ENCODE results near the gene HBP1. TPM values are rescaled to one million over a fixed set of nuclear protein-coding genes. Genes with fewer than 3 reads are reported as not detected.

The HBP1 gene
- total RNA-seq, 4 donors from 2014 or later: 70.6 to 172 (median 143) TPM

DNA sequence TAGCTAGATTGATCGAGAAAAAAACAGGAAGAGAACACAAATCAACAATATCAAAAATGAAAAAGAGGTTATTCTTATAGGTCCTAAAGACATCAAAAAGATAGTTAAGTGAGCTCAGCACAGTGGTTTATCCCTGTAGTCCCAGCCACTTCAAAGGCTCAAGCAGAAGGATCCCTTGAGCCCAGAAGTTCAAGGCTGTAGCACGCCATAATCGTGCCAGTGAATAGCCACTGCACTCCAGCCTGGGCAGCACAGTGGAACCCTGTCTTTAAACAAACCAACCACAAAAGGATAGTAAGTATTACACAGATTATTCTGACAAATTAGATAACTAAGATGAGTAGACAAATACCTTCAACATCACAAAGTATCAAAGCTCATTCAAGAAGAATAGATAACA lies 83.2 kb downstream of the HBP1 start:
- Histone ChIP-seq H3K4me1 (peaks cover 12 to 21% of the 10 kb centered on the region in 2 donors), H3K9me3 (no peaks in the 10 kb centered on the region), H3K27me3 (no peaks in the 10 kb centered on the region), H3K36me3 (no peaks in the 10 kb centered on the region), H3K4me3 (no peak overlapping the region), H3K27ac (no peak overlapping the region)
- in situ Hi-C loops (cut with MboI; ENCODE audit: low sequenced_read_pairs in 4 of 4): no loop called here
- DNase-seq (no peak), ATAC-seq (no peak)
- TF ChIP-seq POLR2A (IDR thresholded peaks at IDR 0.05): no peak
- TF ChIP-seq, protein P1, sequence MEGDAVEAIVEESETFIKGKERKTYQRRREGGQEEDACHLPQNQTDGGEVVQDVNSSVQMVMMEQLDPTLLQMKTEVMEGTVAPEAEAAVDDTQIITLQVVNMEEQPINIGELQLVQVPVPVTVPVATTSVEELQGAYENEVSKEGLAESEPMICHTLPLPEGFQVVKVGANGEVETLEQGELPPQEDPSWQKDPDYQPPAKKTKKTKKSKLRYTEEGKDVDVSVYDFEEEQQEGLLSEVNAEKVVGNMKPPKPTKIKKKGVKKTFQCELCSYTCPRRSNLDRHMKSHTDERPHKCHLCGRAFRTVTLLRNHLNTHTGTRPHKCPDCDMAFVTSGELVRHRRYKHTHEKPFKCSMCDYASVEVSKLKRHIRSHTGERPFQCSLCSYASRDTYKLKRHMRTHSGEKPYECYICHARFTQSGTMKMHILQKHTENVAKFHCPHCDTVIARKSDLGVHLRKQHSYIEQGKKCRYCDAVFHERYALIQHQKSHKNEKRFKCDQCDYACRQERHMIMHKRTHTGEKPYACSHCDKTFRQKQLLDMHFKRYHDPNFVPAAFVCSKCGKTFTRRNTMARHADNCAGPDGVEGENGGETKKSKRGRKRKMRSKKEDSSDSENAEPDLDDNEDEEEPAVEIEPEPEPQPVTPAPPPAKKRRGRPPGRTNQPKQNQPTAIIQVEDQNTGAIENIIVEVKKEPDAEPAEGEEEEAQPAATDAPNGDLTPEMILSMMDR (IDR thresholded peaks at IDR 0.05 in 4 of 5, conservative IDR thresholded peaks at IDR 0.05 in 1 of 5): no peak
- intact Hi-C loops (cut with DNase I; ENCODE audit: low total_unique reads): no loop called here

Other genes starting within 250 kb of the HBP1 start
- 1 to 10 TPM in 3 of 4 donors, under 1 TPM in 1; 0.85 to 6.0 (median 1.4) TPM for gene PRKAR2B, start 124.3 kb upstream of the HBP1 start, total RNA-seq